Mucosa of descending colon (tissue), 3 donors: ENCODE measurements around the gene PSME4. TPM values are rescaled to one million over a fixed set of nuclear protein-coding genes. Genes with fewer than 3 reads are reported as not detected.

Experiments used
- ATAC-seq: fragments of 200-7000 bp; cut with Tn5 transposase; one replicate; pipeline ENCODE4 v1.9.1; 2020; ENCODE audit warnings: mild to moderate bottlenecking, moderate library complexity
- DNase-seq, 3 donors: peaks; one replicate each; pipeline ENCODE4 v3.0.0-alpha.2; 2020
- H3K36me3 ChIP-seq: fragments of 200-600 bp; one replicate; pipeline ENCODE4 v1.8.0; 2021; ENCODE audit warnings: low read depth, mild to moderate bottlenecking
- H3K4me1 ChIP-seq: fragments of 200-600 bp; one replicate; pipeline ENCODE4 v1.8.0; 2021; ENCODE audit warnings: low read depth, mild to moderate bottlenecking
- H3K4me3 ChIP-seq: fragments of 200-600 bp; one replicate; pipeline ENCODE4 v1.8.0; 2021; ENCODE audit warnings: mild to moderate bottlenecking
- H3K9me3 ChIP-seq: fragments of 200-600 bp; one replicate; pipeline ENCODE4 v1.8.0; 2021; ENCODE audit warnings: mild to moderate bottlenecking
- CTCF ChIP-seq: fragments of 200-600 bp; IDR thresholded peaks from one replicate; pipeline ENCODE4 v1.8.0; 2022; ENCODE audit warnings: antibody characterized with exemption, mild to moderate bottlenecking
- intact Hi-C, 2 donors: fragments of 100-400 bp; cut with DNase I in 1 of 2; cut with micrococcal nuclease in 1 of 2; formaldehyde crosslinking; loops; one replicate each; pipeline versions ENCODE4 v1.11.0 to v1.11.1; 2022; cut with DNase I, micrococcal nuclease
- total RNA-seq, 3 donors: library from RNA; stranded (reverse); fragmentation: NEBNext Ultra II Directional in 2 of 3; extraction: Animal tissue kit (Norgen Biotek cat#: 25700) in 2 of 3; gene quantifications; one replicate each; pipeline versions ENCODE4 v1.2.1 to v1.2.4, GENCODE V29; 2021 to 2023
- donor health status: DM: no; HTN: no; CAD: no; lungs with moderate emphysema.
- donor health status: DM: no; HTN: no; CAD: no.
- donor health status: DM: no; HTN: yes; CAD: no.

The PSME4 gene
- total RNA-seq, 3 donors from 2014 or later = 33.7 to 50.9 (median 50.3) TPM

DNA sequence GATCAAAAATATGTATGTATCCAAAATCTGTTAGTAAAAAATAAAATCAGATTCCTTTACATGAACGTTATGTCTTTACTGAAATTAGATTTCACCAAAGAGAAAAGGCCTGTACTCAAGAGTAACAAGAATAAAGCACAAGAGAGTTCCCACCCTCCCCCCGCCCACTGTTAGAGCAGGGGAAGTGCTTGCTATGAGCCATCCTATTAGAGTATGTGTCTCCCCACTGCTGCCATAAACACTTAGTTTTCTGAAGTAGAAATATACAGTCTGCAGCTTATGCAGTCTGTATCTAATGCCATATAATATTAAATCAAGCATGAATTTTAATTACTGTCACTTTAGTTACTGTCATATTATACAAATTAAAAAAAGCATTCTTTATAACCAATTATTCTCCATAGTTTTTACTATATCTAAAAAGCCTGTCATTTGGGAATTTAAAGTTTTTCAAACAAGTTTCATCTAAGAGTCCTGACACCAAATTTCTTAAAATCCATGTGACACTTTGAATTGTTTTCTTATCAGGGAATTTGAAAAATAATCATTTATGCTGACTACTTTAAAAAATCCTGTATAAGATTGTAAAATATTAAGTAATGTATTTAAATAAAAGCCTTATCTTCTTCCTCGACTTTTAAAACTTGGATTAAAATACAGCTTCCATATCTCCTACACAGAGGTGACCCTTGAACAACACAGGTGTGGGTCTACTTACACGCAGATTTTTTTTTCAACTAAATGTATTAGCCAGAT, 59.2 kb downstream of the PSME4 start:
- no peaks in the 10 kb centered on the region for H3K4me1 ChIP-seq
- H3K9me3 ChIP-seq = no peaks in the 10 kb centered on the region
- intact Hi-C loops = no loop called here
- no peak for ATAC-seq
- no peak overlapping the region for H3K4me3 ChIP-seq
- no peak for DNase-seq
- no peaks in the 10 kb centered on the region for H3K36me3 ChIP-seq
- no peak for TF ChIP-seq CTCF

- no peak for ATAC-seq
- H3K9me3 ChIP-seq = no peaks in the 10 kb centered on the region
- H3K36me3 ChIP-seq = no peaks in the 10 kb centered on the region
- H3K4me3 ChIP-seq = no peak overlapping the region
- intact Hi-C loops = no loop called here
- no peak for DNase-seq
- TF ChIP-seq CTCF = no peak
- H3K4me1 ChIP-seq = no peaks in the 10 kb centered on the region
Measured at GRCh38 chr2:53907582-53907981, 63.2 kb downstream of the PSME4 start.

- no peaks in the 10 kb centered on the region for H3K9me3 ChIP-seq
- H3K4me1 ChIP-seq = no peaks in the 10 kb centered on the region
- H3K36me3 ChIP-seq = no peaks in the 10 kb centered on the region
- H3K4me3 ChIP-seq = no peak overlapping the region
- DNase-seq (no peak), ATAC-seq (no peak)
- TF ChIP-seq CTCF = no peak
- intact Hi-C loops = no loop called here
Measured at GRCh38 chr2:53905396-53905795, 65.4 kb downstream of the PSME4 start.

DNA sequence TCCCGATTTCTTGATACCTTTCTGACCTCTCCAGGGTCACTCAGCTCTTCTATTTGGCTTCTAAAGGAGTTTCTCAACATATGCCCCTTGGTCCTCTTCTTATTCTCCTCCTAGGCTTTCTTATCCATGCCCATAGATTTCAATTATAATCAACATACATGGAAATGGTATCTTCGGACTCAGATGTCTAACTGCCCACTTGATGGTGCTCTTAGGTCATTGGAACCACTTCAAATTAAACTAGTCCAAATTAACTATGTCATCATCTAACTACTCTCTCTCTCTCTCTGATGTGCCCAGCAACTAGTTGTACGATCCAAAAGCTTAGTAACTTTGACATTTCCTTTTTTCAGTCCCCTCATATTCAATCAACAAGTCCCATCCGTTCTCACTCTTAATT, 67.8 kb downstream of the PSME4 start:
- intact Hi-C loops = no loop called here
- Histone ChIP-seq H3K9me3 (no peaks in the 10 kb centered on the region), H3K4me1 (no peaks in the 10 kb centered on the region), H3K4me3 (no peak overlapping the region), H3K36me3 (no peaks in the 10 kb centered on the region)
- no peak for ATAC-seq
- DNase-seq = no peak
- TF ChIP-seq CTCF = no peak

DNA sequence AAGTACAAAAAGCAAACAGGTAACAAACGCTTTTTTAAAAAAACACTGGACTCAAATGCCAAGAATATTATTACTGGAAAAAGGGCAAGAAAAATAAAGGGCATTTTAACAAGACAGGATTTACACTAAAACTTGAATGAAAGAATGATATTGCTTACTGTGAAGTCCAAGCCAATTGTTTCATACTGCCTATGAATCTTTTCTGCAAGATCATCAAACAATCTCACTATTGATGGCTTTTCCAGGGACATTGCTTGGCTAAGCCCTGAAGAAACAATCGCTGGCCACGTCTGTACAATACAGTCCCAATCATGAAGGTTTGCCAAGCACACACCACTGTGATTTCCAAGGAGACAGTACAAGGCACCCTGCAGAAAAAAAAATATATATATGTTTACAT, 69.6 kb downstream of the PSME4 start:
- H3K36me3 ChIP-seq = no peaks in the 10 kb centered on the region
- no peaks in the 10 kb centered on the region for H3K9me3 ChIP-seq
- TF ChIP-seq CTCF = no peak
- H3K4me1 ChIP-seq = no peaks in the 10 kb centered on the region
- intact Hi-C loops = no loop called here
- no peak for DNase-seq
- no peak for ATAC-seq
- H3K4me3 ChIP-seq = no peak overlapping the region
